ENCODE results near the gene AKAP6. TPM values are rescaled to one million over a fixed set of nuclear protein-coding genes. Genes with fewer than 3 reads are reported as not detected.

AKAP6 gene
- total RNA-seq, 1 donor from 2014 or later: 4.7 TPM

DNA sequence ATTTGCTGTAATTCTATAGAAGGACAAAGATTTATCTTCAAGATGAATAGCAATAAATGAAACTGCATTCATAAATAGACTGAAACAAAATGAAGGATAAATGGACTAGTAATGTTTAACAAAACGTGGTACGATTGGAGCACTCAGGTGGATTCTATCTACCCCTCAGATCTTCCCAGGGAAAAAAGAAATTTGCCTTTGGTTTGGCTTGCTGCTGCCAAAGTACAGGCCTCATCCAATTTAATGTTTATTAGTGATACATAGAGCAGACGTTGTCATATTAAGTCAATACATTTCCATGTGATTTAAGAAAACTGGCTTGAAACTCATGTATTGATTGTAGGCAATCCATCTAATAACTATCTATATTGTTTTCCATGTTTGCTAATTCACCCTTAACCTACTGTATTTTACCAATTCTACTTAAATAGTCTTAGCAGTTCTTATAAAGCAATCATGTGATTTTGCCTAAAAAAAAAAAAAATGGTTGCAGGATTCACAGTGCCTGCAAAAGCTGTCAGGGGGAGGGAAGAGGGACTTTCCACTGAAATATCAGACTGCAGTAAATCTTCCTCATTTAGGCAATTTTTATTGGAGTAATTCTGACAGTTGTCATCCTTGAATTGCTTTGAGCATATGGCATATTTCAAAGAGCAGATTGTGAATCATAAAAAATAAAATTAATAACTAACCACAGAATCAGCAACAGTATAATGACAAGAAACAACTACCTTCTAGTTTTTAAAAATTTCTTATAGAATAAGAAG lies 367.4 kb downstream of the AKAP6 start:
- Mint-ChIP-seq H3K9me3 (no peaks in the 10 kb centered on the region), H3K4me3 (no peak overlapping the region), H3K27me3 (no peaks in the 10 kb centered on the region), H3K27ac (no peak overlapping the region), H3K36me3 (no peaks in the 10 kb centered on the region), H3K4me1 (ENCODE audit: unreplicated experiment) (peaks cover 5% of the 10 kb centered on the region)
- TF ChIP-seq CTCF (conservative IDR thresholded peaks at IDR 0.05): no peak
- no peak for DNase-seq (ENCODE audit: extremely low spot score, unreplicated experiment)

GRCh38 chr14:32697114-32697513 lies 368.0 kb downstream of the AKAP6 start:
- Mint-ChIP-seq H3K9me3 (no peaks in the 10 kb centered on the region), H3K36me3 (no peaks in the 10 kb centered on the region), H3K27ac (no peak overlapping the region), H3K27me3 (no peaks in the 10 kb centered on the region), H3K4me3 (no peak overlapping the region), H3K4me1 (ENCODE audit: unreplicated experiment) (peaks cover 5% of the 10 kb centered on the region)
- no peak for DNase-seq (ENCODE audit: extremely low spot score, unreplicated experiment)
- no peak for TF ChIP-seq CTCF (conservative IDR thresholded peaks at IDR 0.05)

DNA sequence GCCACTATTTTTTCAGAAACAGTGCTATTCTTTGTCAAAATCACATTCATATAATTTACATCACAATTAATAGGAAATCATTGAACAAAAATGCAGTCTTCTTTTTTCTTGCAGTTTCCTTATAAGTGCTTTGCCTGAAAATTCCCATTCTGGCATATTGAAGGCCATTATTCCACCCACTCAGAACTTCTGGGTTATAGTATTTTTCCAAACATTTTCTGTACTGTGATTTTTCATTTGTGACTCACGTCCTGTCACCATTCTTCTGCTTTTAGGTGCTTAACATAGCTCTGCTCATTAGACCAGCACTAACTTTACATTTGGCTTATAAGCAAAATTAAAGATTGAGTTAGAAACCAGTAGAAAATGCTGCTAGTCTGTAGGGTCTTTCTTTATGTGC lies 368.6 kb downstream of the AKAP6 start:
- Mint-ChIP-seq H3K4me1 (ENCODE audit: unreplicated experiment) (peaks cover 7% of the 10 kb centered on the region), H3K27ac (no peak overlapping the region), H3K27me3 (no peaks in the 10 kb centered on the region), H3K36me3 (no peaks in the 10 kb centered on the region), H3K4me3 (no peak overlapping the region), H3K9me3 (no peaks in the 10 kb centered on the region)
- TF ChIP-seq CTCF (conservative IDR thresholded peaks at IDR 0.05): no peak
- no peak for DNase-seq (ENCODE audit: extremely low spot score, unreplicated experiment)

DNA sequence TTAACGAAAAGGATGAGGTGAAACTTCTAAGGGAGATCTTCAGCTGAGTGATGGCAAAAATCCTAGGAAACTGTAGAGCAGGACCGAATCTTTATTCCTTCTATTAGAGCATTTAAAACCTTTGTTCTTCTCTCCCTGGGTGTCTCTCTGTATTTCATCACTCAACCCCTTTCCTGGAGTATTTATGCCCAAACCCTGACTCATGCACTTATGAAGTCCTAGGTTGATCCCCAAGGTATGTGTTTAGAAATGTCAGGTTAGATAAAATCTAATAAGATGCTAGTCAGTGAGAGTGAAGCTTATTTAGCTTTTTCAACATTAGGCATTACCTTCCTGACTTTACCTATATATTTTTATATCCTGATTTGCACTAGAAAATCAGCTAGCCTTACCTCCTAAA lies 369.7 kb downstream of the AKAP6 start:
- Mint-ChIP-seq H3K9me3 (no peaks in the 10 kb centered on the region), H3K4me1 (ENCODE audit: unreplicated experiment) (peaks cover 11% of the 10 kb centered on the region), H3K4me3 (no peak overlapping the region), H3K27me3 (no peaks in the 10 kb centered on the region), H3K36me3 (no peaks in the 10 kb centered on the region), H3K27ac (no peak overlapping the region)
- DNase-seq (ENCODE audit: extremely low spot score, unreplicated experiment): no peak
- no peak for TF ChIP-seq CTCF (conservative IDR thresholded peaks at IDR 0.05)

GRCh38 chr14:32701475-32701874 lies 372.4 kb downstream of the AKAP6 start:
- H3K36me3 Mint-ChIP-seq: no peaks in the 10 kb centered on the region

More at GRCh38 chr14:32701475-32701874, 372.4 kb downstream of the AKAP6 start:
- Mint-ChIP-seq H3K27ac (no peak overlapping the region), H3K9me3 (no peaks in the 10 kb centered on the region), H3K27me3 (no peaks in the 10 kb centered on the region), H3K4me3 (no peak overlapping the region), H3K4me1 (ENCODE audit: unreplicated experiment) (peaks cover 11% of the 10 kb centered on the region)
- TF ChIP-seq CTCF (conservative IDR thresholded peaks at IDR 0.05): no peak
- no peak for DNase-seq (ENCODE audit: extremely low spot score, unreplicated experiment)
